ENCODE measurements around the gene CEND1. TPM values are rescaled to one million over a fixed set of nuclear protein-coding genes. Genes with fewer than 3 reads are reported as not detected.
A peak's percentile ranks its signal among the peaks of the same experiment; 100 is the strongest.

Gene CEND1
- total and polyA plus RNA-seq, 2 of the 13 experiments (the other 11 are each of a cell fraction or from before 2014, with no cell fraction given): not detected

DNA sequence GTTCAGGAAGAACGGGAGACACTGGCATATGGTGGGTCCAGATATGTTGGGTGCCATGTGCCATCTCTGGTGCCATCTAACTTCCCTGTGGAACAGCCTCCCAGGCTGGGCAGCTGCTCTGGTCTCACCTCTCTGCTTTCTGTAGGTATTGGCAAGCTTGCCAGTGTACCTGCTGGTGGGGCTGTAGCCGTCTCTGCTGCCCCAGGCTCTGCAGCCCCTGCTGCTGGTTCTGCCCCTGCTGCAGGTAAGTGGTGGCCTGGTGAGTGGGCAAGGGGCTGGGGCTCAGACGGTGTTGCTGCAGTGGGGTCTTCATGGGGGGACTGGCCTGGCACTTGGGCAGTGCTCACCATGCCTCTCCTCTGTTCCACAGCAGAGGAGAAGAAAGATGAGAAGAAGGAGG lies 22.5 kb upstream of the CEND1 start (continued):
- no peak for TF ChIP-seq HNRNPH1 (optimal IDR thresholded peaks at IDR 0.05; ENCODE audit: low read depth, low read length)
- TF ChIP-seq RBFOX2 (IDR thresholded peaks at IDR 0.05; ENCODE audit: low read depth, low read length): peak; percentile 10; the same call in 1 of the 2 replicates
- no peak for TF ChIP-seq ZNF782 (CRISPR knock-in tag; IDR thresholded peaks at IDR 0.05; ENCODE audit: borderline replicate concordance)

DNA sequence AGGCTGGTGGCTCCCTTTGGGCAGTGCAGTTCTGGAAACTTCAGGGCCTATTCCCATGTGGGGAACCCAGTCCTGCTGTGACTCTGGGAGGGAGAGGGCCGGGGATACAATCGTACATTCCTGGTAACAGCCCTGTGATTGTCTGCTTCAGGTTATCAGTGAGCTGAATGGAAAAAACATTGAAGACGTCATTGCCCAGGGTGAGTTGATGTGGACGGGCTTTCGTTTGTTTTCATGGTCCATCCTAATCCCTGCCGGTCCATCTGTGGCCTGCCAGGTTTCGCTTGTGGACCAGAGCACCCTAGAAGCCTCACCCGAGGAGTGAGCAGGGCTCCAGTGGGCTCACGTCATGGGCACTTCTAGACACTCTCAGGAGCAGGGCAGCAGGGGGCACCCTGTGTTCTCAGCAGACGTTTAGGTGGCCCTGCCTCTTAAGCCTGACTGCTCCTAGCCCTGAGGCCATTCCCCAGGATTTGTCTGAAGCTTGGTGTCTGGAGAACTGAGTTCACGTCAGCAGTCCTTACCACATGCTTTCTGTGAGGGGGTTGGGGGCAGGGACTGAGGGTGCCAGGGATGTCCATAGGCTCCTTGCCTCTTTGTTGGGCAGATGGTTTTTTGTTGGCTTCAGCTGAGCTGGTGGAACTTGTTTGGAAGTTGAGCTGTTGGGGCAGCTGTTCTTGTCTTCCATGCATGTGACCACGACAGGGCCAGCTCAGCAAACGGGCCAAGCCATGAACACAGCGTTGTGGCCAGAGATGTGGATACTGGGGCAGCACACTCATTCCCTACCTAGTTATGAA lies 21.8 kb upstream of the CEND1 start:
- H3K27ac ChIP-seq (ENCODE audit: extremely low read length, insufficient read depth, low read length): peak overlapping the region; percentile 95
- TF ChIP-seq CTCF (CRISPR knock-in tag; IDR thresholded peaks at IDR 0.05): peak; percentile 49
- TF ChIP-seq SKI (IDR thresholded peaks at IDR 0.05; ENCODE audit: partially characterized antibody): no peak
- TF ChIP-seq, protein P1, sequence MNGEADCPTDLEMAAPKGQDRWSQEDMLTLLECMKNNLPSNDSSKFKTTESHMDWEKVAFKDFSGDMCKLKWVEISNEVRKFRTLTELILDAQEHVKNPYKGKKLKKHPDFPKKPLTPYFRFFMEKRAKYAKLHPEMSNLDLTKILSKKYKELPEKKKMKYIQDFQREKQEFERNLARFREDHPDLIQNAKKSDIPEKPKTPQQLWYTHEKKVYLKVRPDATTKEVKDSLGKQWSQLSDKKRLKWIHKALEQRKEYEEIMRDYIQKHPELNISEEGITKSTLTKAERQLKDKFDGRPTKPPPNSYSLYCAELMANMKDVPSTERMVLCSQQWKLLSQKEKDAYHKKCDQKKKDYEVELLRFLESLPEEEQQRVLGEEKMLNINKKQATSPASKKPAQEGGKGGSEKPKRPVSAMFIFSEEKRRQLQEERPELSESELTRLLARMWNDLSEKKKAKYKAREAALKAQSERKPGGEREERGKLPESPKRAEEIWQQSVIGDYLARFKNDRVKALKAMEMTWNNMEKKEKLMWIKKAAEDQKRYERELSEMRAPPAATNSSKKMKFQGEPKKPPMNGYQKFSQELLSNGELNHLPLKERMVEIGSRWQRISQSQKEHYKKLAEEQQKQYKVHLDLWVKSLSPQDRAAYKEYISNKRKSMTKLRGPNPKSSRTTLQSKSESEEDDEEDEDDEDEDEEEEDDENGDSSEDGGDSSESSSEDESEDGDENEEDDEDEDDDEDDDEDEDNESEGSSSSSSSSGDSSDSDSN (CRISPR knock-in tag; IDR thresholded peaks at IDR 0.05): 0 out of 2 replicates have a peak, but pooled peaks have one; percentile 24
- TF ChIP-seq YY1 (IDR thresholded peaks at IDR 0.05; ENCODE audit: insufficient read depth, insufficient replicate concordance, low read depth, low read length): no peak
- no peak for TF ChIP-seq DNMT1 (CRISPR knock-in tag; IDR thresholded peaks at IDR 0.05)
- TF ChIP-seq KLF12 (CRISPR knock-in tag; IDR thresholded peaks at IDR 0.05; ENCODE audit: borderline replicate concordance): no peak
- TF ChIP-seq, protein P2, sequence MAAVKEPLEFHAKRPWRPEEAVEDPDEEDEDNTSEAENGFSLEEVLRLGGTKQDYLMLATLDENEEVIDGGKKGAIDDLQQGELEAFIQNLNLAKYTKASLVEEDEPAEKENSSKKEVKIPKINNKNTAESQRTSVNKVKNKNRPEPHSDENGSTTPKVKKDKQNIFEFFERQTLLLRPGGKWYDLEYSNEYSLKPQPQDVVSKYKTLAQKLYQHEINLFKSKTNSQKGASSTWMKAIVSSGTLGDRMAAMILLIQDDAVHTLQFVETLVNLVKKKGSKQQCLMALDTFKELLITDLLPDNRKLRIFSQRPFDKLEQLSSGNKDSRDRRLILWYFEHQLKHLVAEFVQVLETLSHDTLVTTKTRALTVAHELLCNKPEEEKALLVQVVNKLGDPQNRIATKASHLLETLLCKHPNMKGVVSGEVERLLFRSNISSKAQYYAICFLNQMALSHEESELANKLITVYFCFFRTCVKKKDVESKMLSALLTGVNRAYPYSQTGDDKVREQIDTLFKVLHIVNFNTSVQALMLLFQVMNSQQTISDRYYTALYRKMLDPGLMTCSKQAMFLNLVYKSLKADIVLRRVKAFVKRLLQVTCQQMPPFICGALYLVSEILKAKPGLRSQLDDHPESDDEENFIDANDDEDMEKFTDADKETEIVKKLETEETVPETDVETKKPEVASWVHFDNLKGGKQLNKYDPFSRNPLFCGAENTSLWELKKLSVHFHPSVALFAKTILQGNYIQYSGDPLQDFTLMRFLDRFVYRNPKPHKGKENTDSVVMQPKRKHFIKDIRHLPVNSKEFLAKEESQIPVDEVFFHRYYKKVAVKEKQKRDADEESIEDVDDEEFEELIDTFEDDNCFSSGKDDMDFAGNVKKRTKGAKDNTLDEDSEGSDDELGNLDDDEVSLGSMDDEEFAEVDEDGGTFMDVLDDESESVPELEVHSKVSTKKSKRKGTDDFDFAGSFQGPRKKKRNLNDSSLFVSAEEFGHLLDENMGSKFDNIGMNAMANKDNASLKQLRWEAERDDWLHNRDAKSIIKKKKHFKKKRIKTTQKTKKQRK (IDR thresholded peaks at IDR 0.05; ENCODE audit: low read length): no peak
- TF ChIP-seq TCF7L2 (IDR thresholded peaks at IDR 0.05; ENCODE audit: low read depth, low read length): no peak
- TF ChIP-seq ELK4 (CRISPR knock-in tag; IDR thresholded peaks at IDR 0.05; ENCODE audit: borderline replicate concordance): no peak

More for the DNA sequence above, 21.8 kb upstream of the CEND1 start:
- DNase-seq (ENCODE audit: low spot score) (no peak), FAIRE-seq (no peak), ATAC-seq (no peak)
- no TSS peak for BruUV-seq (replicated peaks)
- Histone ChIP-seq H4K20me1 (ENCODE audit: insufficient read depth, low read length) (peaks cover 24% of the 10 kb centered on the region), H3K9ac (ENCODE audit: insufficient read depth, low read depth, low read length) (peak overlapping the region; percentile 98), H3K4me1 (ENCODE audit: insufficient read depth, low read length) (peaks cover 41% of the 10 kb centered on the region), H3K36me3 (replicated peaks in 1 of 2; ENCODE audit: control insufficient read depth in 1 of 2, insufficient read depth in 2 of 2, low read length in 2 of 2) (peaks cover 19 to 27% of the 10 kb centered on the region in 2 experiments), H3K4me2 (ENCODE audit: low read depth, low read length) (peak overlapping the region; percentile 93), H3K27me3 (ENCODE audit: control insufficient read depth in 1 of 2, insufficient read depth in 2 of 2, low read length in 2 of 2) (no peaks in the 10 kb centered on the region; a peak in 1 of 5 replicates), H3K9me3 (ENCODE audit: low read length) (no peaks in the 10 kb centered on the region), H2AFZ (ENCODE audit: low read length) (no peak overlapping the region), H3K4me3 (replicated peaks in 1 of 3; ENCODE audit: insufficient read depth in 1 of 3, low read depth in 2 of 3, low read length in 3 of 3) (peak overlapping the region; percentile 97 to 100 (median 99); a peak in 5 of 6 replicates), H3K79me2 (ENCODE audit: insufficient read depth, low read length) (peaks cover 33% of the 10 kb centered on the region)
- CTCF ChIA-PET (ENCODE audit: low intra/inter-chr PET ratio, low total read pairs): no interaction called here
- intact Hi-C loops (cut with micrococcal nuclease; ENCODE audit: unreplicated experiment) (no loop called here), in situ Hi-C loops (cut with HindIII; ENCODE audit: extremely low pct_ligation_motif_present, low pct_unique_long_range_greater_than_20kb) (no loop called here)
- WGBS (ENCODE audit: low lambda C conversion rate): 59% methylated on average over 13 of the region's 14 CpGs
- POLR2A ChIA-PET: interaction anchor here (0.8 to 1.9 kb wide), 4 partner anchors 8 to 141 kb away, joined by 3 to 14 read pairs (median 6); partner anchors contain the start of gene PNPLA2

Data from HepG2 (cell line).